Liver (tissue), 2 donors: ENCODE data around the gene TMEM145.

Experiments
- ATF3 ChIP-seq: IDR thresholded peaks from 2 replicates; pipeline ENCODE4 v1.6.1; 2016; ENCODE audit warnings: antibody characterized with exemption
- ZBTB33 ChIP-seq: IDR thresholded peaks from 2 replicates; pipeline ENCODE4 v1.6.1; 2016; ENCODE audit warnings: antibody characterized with exemption
- TF ChIP-seq, protein P1 (sequence below): IDR thresholded peaks from 2 replicates; pipeline ENCODE4 v1.6.1; 2016; ENCODE audit warnings: antibody characterized with exemption, mild to moderate bottlenecking
- donor health status: healthy.

GRCh38 chr19:42288387-42288786 lies 24.7 kb upstream of the TMEM145 start:
- TF ChIP-seq, protein P1, sequence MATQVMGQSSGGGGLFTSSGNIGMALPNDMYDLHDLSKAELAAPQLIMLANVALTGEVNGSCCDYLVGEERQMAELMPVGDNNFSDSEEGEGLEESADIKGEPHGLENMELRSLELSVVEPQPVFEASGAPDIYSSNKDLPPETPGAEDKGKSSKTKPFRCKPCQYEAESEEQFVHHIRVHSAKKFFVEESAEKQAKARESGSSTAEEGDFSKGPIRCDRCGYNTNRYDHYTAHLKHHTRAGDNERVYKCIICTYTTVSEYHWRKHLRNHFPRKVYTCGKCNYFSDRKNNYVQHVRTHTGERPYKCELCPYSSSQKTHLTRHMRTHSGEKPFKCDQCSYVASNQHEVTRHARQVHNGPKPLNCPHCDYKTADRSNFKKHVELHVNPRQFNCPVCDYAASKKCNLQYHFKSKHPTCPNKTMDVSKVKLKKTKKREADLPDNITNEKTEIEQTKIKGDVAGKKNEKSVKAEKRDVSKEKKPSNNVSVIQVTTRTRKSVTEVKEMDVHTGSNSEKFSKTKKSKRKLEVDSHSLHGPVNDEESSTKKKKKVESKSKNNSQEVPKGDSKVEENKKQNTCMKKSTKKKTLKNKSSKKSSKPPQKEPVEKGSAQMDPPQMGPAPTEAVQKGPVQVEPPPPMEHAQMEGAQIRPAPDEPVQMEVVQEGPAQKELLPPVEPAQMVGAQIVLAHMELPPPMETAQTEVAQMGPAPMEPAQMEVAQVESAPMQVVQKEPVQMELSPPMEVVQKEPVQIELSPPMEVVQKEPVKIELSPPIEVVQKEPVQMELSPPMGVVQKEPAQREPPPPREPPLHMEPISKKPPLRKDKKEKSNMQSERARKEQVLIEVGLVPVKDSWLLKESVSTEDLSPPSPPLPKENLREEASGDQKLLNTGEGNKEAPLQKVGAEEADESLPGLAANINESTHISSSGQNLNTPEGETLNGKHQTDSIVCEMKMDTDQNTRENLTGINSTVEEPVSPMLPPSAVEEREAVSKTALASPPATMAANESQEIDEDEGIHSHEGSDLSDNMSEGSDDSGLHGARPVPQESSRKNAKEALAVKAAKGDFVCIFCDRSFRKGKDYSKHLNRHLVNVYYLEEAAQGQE = no peak
- TF ChIP-seq ATF3 (no peak), ZBTB33 (no peak)
